Activated gamma-delta T cell (primary cell): ENCODE results near the gene MAGED2.
A peak's percentile ranks its signal among the peaks of the same experiment; 100 is the strongest.
"Not testable (repeated sequence)": the region's sequence is repeated elsewhere in the genome, so short reads cannot be mapped to it uniquely, and the experiment has no call there.

ENCODE experiments used
- DNase-seq: peaks from one replicate; lab custom pipeline; 2025; lab: John Stamatoyannopoulos, UW
- total RNA-seq, 2 donors: gene quantifications; one replicate each; lab custom pipeline; 2026; lab: John Stamatoyannopoulos, UW

MAGED2 gene
- total RNA-seq = 189 to 261 reads per million in 2 donors

DNA sequence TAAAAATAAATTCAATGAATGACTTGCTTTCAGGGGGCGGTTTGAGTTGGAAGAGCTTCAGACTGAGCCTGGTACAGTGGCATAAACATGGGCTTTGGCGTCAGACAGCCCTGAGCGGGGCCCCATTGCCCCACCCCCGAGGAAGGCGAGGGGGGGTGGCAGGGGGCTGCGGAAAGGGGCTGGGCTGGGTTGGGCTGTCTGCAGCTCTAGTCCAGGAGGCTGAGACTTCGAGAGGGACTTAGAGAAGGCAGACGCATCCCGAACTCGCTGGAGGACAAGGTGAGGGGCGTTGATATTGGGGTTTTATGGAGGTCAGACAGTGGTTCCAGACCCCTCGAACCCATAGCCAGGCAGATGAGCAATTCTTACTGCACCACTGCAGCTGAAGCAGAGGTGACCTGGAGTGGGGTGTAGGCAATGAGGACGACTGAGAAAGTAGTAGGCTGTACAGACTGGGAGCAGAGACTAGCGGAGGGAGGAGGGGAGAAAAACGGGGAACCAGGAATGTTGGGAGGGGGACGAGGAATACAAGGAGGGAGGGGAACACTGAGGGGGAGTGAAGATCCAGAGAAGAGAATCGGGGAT, at the start of gene MAGED2:
Gene MAGED2 (plus strand): TSS at position 222 of the 585 bp plus-strand sequence. CDS start 1,587 bp downstream, outside the sequence.
- DNase-seq = peak; percentile 33

DNA sequence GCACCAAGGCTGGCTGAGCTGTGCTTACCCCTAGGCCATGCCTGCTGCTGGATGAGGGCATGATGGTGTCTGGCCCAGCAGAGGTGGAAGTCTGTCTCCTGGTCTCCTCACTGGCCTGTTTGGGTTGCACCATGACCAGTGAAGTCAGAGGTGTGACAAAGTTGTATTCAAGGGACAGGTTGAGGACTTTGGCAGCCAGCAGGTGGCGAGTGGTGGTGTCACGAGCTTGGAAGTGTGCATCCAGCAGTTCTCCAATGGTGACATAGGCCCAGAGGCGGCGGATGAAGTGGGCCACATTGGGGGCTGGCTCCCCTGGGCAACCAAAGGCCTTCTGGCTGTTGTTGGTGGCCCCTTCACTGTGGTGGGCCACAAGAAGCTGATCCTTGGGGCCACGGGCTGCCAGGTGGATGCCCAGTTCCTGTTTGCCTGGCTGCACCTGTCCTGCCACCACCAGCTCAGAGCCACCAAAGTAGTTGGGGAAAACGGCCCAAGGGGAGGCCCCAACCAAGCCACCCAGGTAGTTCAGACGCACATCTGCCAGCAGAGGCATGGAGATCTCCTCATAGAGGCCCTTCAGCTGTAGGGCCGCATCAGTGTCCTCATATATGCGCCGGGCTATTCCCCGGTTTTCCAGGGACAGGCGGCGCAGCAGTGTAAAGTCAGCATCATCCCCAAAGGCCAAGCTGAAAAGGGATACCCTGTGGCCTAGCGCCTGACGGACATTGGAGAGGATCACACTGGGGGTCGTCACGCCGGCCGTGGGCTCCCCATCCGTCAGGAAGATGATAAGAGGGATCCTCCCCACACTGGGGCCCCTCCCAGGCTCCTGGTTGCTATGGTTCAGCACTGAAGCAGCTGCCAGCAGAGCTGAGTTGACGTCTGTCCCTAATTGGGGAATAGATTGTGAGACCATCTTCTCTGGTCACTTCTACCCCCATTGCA, 49.2 kb upstream of the MAGED2 start:
- DNase-seq = no peak

- not testable (repeated sequence) for DNase-seq
These were observed 33.0 kb upstream of the MAGED2 start for GRCh38 chrX:54774391-54775094.

- no peak for DNase-seq
These were observed 31.5 kb upstream of the MAGED2 start for GRCh38 chrX:54776061-54776460.

- DNase-seq = no peak
These were observed 30.4 kb upstream of the MAGED2 start for GRCh38 chrX:54776987-54777672.

DNA sequence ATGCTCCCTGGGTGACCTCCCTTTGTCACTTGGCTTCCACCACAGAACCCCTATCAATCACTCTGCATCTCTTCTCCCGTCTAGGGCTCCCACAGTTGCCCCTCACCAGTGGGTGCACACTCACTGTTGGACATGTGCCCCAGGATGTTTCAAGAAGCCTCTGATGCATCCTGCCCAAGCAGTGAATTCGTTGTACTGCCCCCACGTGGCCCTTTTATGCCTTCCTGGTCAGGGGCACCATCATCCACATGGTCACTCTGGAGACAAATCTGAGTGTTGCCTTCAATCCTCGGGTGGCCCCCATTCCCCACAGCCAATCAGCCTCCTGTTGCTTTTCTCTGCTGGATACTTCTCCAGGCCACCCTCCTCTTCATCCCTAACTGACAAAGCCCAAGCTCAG, 21.6 kb upstream of the MAGED2 start:
- no peak for DNase-seq

DNA sequence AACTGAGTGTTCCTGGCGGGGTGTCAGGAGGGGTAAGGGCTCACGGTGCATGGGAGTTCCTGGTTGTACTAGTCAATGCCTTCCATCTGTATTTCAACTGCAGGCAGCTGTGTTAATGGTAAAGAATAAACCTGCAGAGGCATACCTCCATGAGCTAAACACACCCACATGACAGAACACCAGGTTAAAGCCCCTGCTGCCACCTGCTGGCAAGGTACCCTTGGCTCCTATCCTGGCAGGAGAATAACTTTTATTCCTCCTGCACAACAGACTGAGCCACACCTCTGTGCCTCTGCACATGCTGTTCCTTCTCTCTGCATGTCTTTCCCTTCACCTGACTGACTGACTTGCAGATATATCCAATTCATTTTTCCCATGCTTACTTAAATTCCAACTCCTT, 20.6 kb upstream of the MAGED2 start:
- DNase-seq = no peak

- DNase-seq = no peak
These were observed 19.1 kb upstream of the MAGED2 start for GRCh38 chrX:54788446-54788845.

GRCh38 chrX:54789405-54789804, 18.1 kb upstream of the MAGED2 start:
- DNase-seq = not testable (repeated sequence)

GRCh38 chrX:54794028-54794427, 13.5 kb upstream of the MAGED2 start:
- no peak for DNase-seq

GRCh38 chrX:54794795-54795194, 12.8 kb upstream of the MAGED2 start:
- DNase-seq = no peak

- no peak for DNase-seq
These were observed 9.4 kb upstream of the MAGED2 start, which contains the start of gene ITIH6 for GRCh38 chrX:54798137-54798536. Gene ITIH6 (minus strand): TSS chrX:54798255. CDS start chrX:54798210, 45 bp downstream.

DNA sequence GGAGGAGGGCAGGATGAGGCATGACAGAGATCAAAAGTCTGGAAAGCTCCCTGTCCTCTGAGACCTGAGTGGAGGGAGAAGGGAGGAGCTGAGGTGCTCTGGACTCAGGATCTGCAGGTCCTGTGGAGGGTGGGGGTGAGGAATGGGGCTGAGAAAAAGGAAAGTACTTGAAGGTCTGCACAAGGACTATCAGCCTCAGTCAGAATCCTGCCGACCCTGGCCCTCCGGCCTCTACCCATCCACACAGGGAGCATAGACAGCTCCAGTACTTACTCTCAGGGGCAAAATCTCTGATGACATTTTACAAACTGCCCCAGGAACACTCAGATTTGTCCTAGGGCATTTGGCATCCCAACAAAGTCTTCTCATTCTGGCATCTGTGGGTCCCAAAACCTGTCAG, 8.5 kb upstream of the MAGED2 start:
- no peak for DNase-seq

- peak; percentile 12 for DNase-seq
These were observed 612 bp downstream of the MAGED2 start for GRCh38 chrX:54808109-54808604.

- peak; percentile 48 for DNase-seq
These were observed 1.3 kb downstream of the MAGED2 start for GRCh38 chrX:54808605-54809483.

DNA sequence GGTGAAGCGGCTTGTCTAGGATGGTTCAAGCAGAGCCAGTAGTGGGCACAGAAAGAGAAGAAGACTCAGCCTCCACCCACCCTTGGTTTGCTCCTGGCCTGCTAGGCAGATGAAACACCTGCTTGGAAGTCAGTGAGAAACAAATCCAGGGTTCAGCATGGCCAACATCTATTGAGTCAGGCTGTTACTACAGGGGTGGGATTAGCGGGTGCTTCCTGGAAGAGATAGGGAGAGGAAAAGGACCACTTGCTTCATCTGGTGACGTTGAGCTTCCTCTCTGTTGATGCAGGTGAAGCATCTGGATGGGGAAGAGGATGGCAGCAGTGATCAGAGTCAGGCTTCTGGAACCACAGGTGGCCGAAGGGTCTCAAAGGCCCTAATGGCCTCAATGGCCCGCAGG, 3.0 kb downstream of the MAGED2 start:
- no peak for DNase-seq

GRCh38 chrX:54811301-54811885, 3.8 kb downstream of the MAGED2 start:
- DNase-seq = no peak

DNA sequence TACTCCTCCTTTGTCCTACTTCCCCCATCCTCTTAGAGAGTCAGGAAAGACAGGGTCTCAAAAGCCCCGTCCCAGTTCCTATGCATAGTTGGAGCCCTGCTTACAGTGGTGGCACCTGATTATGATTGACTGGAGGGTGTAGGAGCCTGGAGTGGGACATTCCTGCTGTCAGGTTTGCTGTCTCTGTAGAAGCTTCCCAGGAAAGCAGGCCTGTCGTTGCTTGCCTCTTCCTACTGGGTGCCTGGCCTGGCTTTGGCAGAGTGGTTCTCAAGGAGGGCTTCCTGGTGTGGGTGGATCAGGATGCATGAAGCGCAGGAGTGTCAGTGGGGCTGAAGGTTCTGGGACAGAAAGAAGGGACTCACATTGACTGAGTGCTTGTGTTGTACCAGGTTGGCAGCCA, 4.8 kb downstream of the MAGED2 start:
- DNase-seq = no peak

DNA sequence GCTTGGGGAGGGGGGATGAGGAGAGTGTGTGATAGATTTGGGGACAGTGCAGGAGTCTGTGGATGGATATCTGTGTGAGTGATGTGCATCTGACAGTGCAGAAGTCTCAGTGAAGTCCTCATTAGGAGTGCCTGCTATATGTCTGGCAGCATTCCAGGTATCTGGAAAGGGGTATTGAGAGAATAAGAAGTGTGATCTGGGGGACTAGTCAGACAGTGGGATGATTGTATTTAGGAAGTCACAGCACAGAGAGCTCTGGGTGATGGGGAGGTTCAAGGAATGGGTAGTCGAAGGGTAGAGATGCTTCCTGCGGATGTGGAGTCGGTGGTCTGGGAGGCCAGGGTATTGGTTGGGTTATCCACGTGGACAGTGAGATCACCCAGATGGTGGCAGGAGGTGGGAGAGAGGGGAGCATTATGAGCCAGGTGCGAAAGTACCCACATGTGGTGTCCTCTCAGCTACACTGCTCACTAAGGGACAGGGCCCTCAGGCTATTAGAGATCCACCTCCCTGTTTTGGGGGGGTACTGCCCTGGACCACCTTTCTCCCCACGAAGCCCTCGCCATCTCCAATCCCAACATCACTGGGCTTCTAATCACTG, 9.8 kb downstream of the MAGED2 start:
- no peak for DNase-seq

GRCh38 chrX:54818221-54818620, 10.7 kb downstream of the MAGED2 start:
- no peak for DNase-seq
